Liver (tissue), 9 donors: ENCODE results near the gene DEPDC4. TPM values are rescaled to one million over a fixed set of nuclear protein-coding genes. Genes with fewer than 3 reads are reported as not detected.
"Not testable (repeated sequence)": the region's sequence is repeated elsewhere in the genome, so short reads cannot be mapped to it uniquely, and the experiment has no call there.

Experiments used
- DNase-seq: peaks from one replicate; pipeline ENCODE4 v3.0.0-alpha.2; 2017; ENCODE audit warnings: low spot score
- H3K27ac ChIP-seq, 2 donors: one replicate each; pipeline ENCODE4 v1.7.0; 2013; ENCODE audit warnings: inconsistent platforms in 2 of 2, low read length in 2 of 2, control low read depth in 1 of 2, low read depth in 1 of 2, mild to moderate bottlenecking in 1 of 2
- H3K27me3 ChIP-seq, 4 donors: one replicate each; pipeline versions ENCODE4 v1.6.1 to v1.7.0; 2013; ENCODE audit warnings: low read length in 3 of 4, inconsistent platforms in 1 of 4, mild to moderate bottlenecking in 1 of 4, moderate library complexity in 1 of 4; ENCODE audit not compliant: control insufficient read depth in 4 of 4, insufficient read depth in 4 of 4
- H3K36me3 ChIP-seq, 4 donors: one replicate each; pipeline versions ENCODE4 v1.6.1 to v1.7.0; 2013; ENCODE audit warnings: low read length in 3 of 4, mild to moderate bottlenecking in 3 of 4, low read depth in 1 of 4, moderate library complexity in 1 of 4; ENCODE audit not compliant: control insufficient read depth in 4 of 4, insufficient read depth in 3 of 4
- H3K4me1 ChIP-seq, 4 donors: one replicate each; pipeline versions ENCODE4 v1.6.1 to v1.7.0; 2013; ENCODE audit warnings: low read length in 3 of 4, mild to moderate bottlenecking in 3 of 4, moderate library complexity in 1 of 4; ENCODE audit not compliant: control insufficient read depth in 4 of 4, insufficient read depth in 4 of 4
- H3K4me3 ChIP-seq, 3 donors: one replicate each; pipeline versions ENCODE4 v1.6.1 to v1.7.0; 2013; ENCODE audit warnings: low read length in 3 of 3, control low read depth in 1 of 3, low read depth in 1 of 3, mild to moderate bottlenecking in 1 of 3
- H3K9ac ChIP-seq, 2 donors: one replicate each; pipeline ENCODE4 v1.7.0; 2013; ENCODE audit warnings: low read length in 2 of 2, mild to moderate bottlenecking in 2 of 2, moderate library complexity in 2 of 2, control low read depth in 1 of 2, low read depth in 1 of 2
- H3K9me3 ChIP-seq, 4 donors: one replicate each; pipeline versions ENCODE4 v1.6.1 to v1.7.0; 2013; ENCODE audit warnings: low read length in 3 of 4; ENCODE audit not compliant: control insufficient read depth in 4 of 4
- EGR1 ChIP-seq, 2 donors: IDR thresholded peaks; 2 replicates each; pipeline ENCODE4 v1.6.1; 2016 to 2018; ENCODE audit warnings: antibody characterized with exemption in 2 of 2, low read depth in 2 of 2
- FOXA2 ChIP-seq: IDR thresholded peaks from 2 replicates; pipeline ENCODE4 v1.6.1; 2016; ENCODE audit warnings: antibody characterized with exemption
- GABPA ChIP-seq, 2 donors: IDR thresholded peaks in 1 of 2; conservative IDR thresholded peaks in 1 of 2; 2 replicates each; pipeline ENCODE4 v1.6.1; 2016; ENCODE audit warnings: antibody characterized with exemption in 2 of 2, mild to moderate bottlenecking in 1 of 2, moderate library complexity in 1 of 2
- HNF4A ChIP-seq, 2 donors: conservative IDR thresholded peaks; 2 replicates each; pipeline ENCODE4 v1.6.1; 2016; ENCODE audit warnings: antibody characterized with exemption in 2 of 2, mild to moderate bottlenecking in 2 of 2
- HNF4G ChIP-seq: IDR thresholded peaks from 2 replicates; pipeline ENCODE4 v1.6.1; 2016; ENCODE audit warnings: antibody characterized with exemption
- MAX ChIP-seq: IDR thresholded peaks from 2 replicates; pipeline ENCODE4 v1.6.1; 2016; ENCODE audit warnings: antibody characterized with exemption
- RXRA ChIP-seq, 2 donors: IDR thresholded peaks; 2 replicates each; pipeline ENCODE4 v1.6.1; 2017 to 2018; ENCODE audit warnings: antibody characterized with exemption in 2 of 2, mild to moderate bottlenecking in 1 of 2
- TAF1 ChIP-seq: conservative IDR thresholded peaks from 2 replicates; pipeline ENCODE4 v1.6.1; 2016; ENCODE audit warnings: antibody characterized with exemption, mild to moderate bottlenecking
- YY1 ChIP-seq: IDR thresholded peaks from 2 replicates; pipeline ENCODE4 v1.6.1; 2016; ENCODE audit warnings: antibody characterized with exemption, mild to moderate bottlenecking
- ZBTB33 ChIP-seq: IDR thresholded peaks from 2 replicates; pipeline ENCODE4 v1.6.1; 2016; ENCODE audit warnings: antibody characterized with exemption
- WGBS: extraction: QIAGEN DNeasy Blood & Tissue Kit; methylation state at CpG from one replicate; pipeline ENCODE4 v1.1.7; 2013; 5-methylcytosine and 5-hydroxymethylcytosine counted together
- polyA plus RNA-seq, 2 donors: library from polyadenylated mRNA; stranded (reverse) in 1 of 2; unstranded in 1 of 2; fragments of 200-250 nt in 1 of 2; fragments of >200 nt in 1 of 2; fragmentation: Nextera tagmentation in 1 of 2; extraction: Ambion mirVana in 1 of 2; gene quantifications; one replicate each; pipeline versions ENCODE4 v1.2.1 to v1.2.3, GENCODE V29; 2013 to 2015
- total RNA-seq, 2 donors: library from RNA; depleted of rRNA; stranded (reverse); fragments of >200 nt; gene quantifications; one replicate each; pipeline ENCODE4 v1.2.3, GENCODE V29; 2014
- donor health status: healthy.
- donor health status: healthy.
- donor health status: healthy.
- donor health status: healthy.
- donor health status: healthy.

The DEPDC4 gene
- total and polyA plus RNA-seq, 4 donors = 0.39 to 6.9 (median 1.9) TPM

DNA sequence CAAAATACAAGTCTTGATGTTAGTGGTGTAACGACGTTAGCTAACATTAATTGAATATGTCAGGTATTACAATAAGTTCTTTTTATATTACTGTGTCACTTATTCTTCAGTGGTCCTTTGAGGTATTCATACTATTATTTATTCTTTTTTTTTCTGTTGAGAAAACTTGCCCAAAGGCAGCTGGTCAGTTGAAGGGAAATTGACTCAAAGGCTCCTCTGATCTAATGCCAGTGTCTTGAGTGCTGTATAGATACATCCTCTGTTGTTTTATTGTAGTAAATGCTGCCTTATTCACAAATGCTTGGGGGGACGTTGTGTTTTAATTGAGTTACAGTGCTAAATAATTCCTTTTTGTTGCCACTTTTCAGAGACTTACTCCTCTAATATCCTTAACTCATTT lies 23.1 kb upstream of the DEPDC4 start:
- TF ChIP-seq RXRA (IDR thresholded peaks at IDR 0.05) = no peak
- TF ChIP-seq EGR1 (IDR thresholded peaks at IDR 0.05; ENCODE audit: low read depth in 2 of 2) = no peak
- no peak for TF ChIP-seq GABPA (IDR thresholded peaks at IDR 0.05 in 1 of 2, conservative IDR thresholded peaks at IDR 0.05 in 1 of 2)
- no peak for TF ChIP-seq TAF1
- no peak for TF ChIP-seq ZBTB33
- TF ChIP-seq YY1 = no peak
- H3K4me3 ChIP-seq = no peak overlapping the region
- H3K27me3 ChIP-seq = no peaks in the 10 kb centered on the region
- WGBS = 96% methylated on average over 3 of the region's 3 CpGs
- no peak overlapping the region for H3K9ac ChIP-seq
- no peak for DNase-seq
- H3K36me3 ChIP-seq = peaks cover 0 to 20% (median 6%) of the 10 kb centered on the region in 4 donors
- no peaks in the 10 kb centered on the region for H3K9me3 ChIP-seq
- H3K4me1 ChIP-seq = no peaks in the 10 kb centered on the region
- no peak overlapping the region for H3K27ac ChIP-seq

DNA sequence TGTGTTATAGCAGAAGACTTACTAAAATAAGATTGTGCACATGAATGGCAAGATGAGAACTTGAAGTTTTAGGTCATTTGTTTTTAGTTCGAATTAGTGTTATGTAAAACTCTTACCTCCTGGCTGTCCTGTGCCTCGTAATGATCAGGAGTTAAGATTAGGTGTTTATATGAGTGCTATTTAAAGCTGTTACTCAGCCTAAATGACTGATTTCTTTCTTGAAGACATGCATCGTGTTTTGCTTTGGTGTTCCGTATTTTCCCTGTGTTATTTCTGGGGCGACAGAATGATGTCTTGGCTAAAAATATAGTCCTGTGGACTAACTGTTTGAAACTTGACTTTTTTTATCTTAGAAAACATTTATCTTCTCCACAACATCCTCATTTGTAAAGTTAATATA lies 22.2 kb upstream of the DEPDC4 start:
- Histone ChIP-seq H3K4me1 (no peaks in the 10 kb centered on the region), H3K4me3 (no peak overlapping the region), H3K9ac (no peak overlapping the region), H3K27ac (no peak overlapping the region), H3K27me3 (no peaks in the 10 kb centered on the region), H3K9me3 (no peaks in the 10 kb centered on the region), H3K36me3 (peaks cover 0 to 20% (median 6%) of the 10 kb centered on the region in 4 donors)
- DNase-seq = no peak
- TF ChIP-seq MAX = no peak
- 94% methylated on average over 5 of the region's 5 CpGs for WGBS

GRCh38 chr12:100284556-100284955 lies 17.7 kb upstream of the DEPDC4 start:
- not testable (repeated sequence) for H3K4me1 ChIP-seq, H3K9me3 ChIP-seq, DNase-seq, H3K9ac ChIP-seq, H3K4me3 ChIP-seq, H3K27ac ChIP-seq, H3K36me3 ChIP-seq, H3K27me3 ChIP-seq
- 97% methylated on average over 12 of the region's 12 CpGs for WGBS

GRCh38 chr12:100279607-100280244 lies 12.8 kb upstream of the DEPDC4 start:
- WGBS = 56% methylated on average over 1 of the region's 1 CpG
- Histone ChIP-seq H3K27ac (no peak overlapping the region), H3K9ac (no peak overlapping the region), H3K27me3 (no peaks in the 10 kb centered on the region), H3K9me3 (no peaks in the 10 kb centered on the region), H3K4me3 (no peak overlapping the region), H3K4me1 (peaks cover 1 to 14% (median 10%) of the 10 kb centered on the region in 4 donors), H3K36me3 (peaks cover 0 to 3% (median 0%) of the 10 kb centered on the region in 4 donors)
- no peak for DNase-seq
- peak; percentile 55 to 79 for TF ChIP-seq HNF4A (conservative IDR thresholded peaks at IDR 0.05)
- peak in 1 of 2 donors; percentile 11 for TF ChIP-seq RXRA (IDR thresholded peaks at IDR 0.05)
- TF ChIP-seq HNF4G = no peak
- TF ChIP-seq FOXA2 = no peak
- peak; percentile 14 for TF ChIP-seq YY1
